WERI-Rb-1 (cell line): ENCODE data around the gene KRT6C.

Experiments
- DNase-seq: peaks from one replicate; pipeline ENCODE4 v3.0.0-alpha.2; 2020
- H3K27ac ChIP-seq: fragments of 250-450 bp; sonication (Bioruptor Pico); 2 replicates; pipeline ENCODE4 v1.5.1; 2020; ENCODE audit warnings: mild to moderate bottlenecking, moderate library complexity
- H3K27me3 ChIP-seq: fragments of 250-450 bp; sonication (Bioruptor Pico); 2 replicates; pipeline ENCODE4 v1.5.1; 2021; ENCODE audit warnings: mild to moderate bottlenecking, low read depth, moderate library complexity; ENCODE audit not compliant: insufficient read depth, severe bottlenecking
- H3K36me3 ChIP-seq: fragments of 250-450 bp; sonication (Bioruptor Pico); 2 replicates; pipeline ENCODE4 v1.5.1; 2020; ENCODE audit warnings: mild to moderate bottlenecking, moderate library complexity
- H3K4me3 ChIP-seq: 2 replicates; pipeline ENCODE4 v1.5.1; 2011; ENCODE audit warnings: low read depth, mild to moderate bottlenecking, control low read depth, low read length
- H3K9me3 ChIP-seq: fragments of 250-450 bp; sonication (Bioruptor Pico); 2 replicates; pipeline ENCODE4 v1.5.1; 2021; ENCODE audit warnings: mild to moderate bottlenecking, moderate library complexity; ENCODE audit not compliant: severe bottlenecking
- CTCF ChIP-seq: IDR thresholded peaks from 2 replicates; pipeline ENCODE4 v1.5.1; 2011; ENCODE audit warnings: low read depth, mild to moderate bottlenecking, control low read depth, inconsistent platforms, low read length

KRT6C gene

GRCh38 chr12:52444647-52445595 is 28.7 kb downstream of the KRT6C start:
- DNase-seq = no peak
- no peak for TF ChIP-seq CTCF
- no peaks in the 10 kb centered on the region for H3K9me3 ChIP-seq
- no peak overlapping the region for H3K27ac ChIP-seq
- H3K36me3 ChIP-seq = no peaks in the 10 kb centered on the region
- peaks cover 84% of the 10 kb centered on the region for H3K27me3 ChIP-seq
- no peak overlapping the region for H3K4me3 ChIP-seq

- peaks cover 93% of the 10 kb centered on the region for H3K27me3 ChIP-seq
- H3K9me3 ChIP-seq = no peaks in the 10 kb centered on the region
- H3K4me3 ChIP-seq = no peak overlapping the region
- no peak overlapping the region for H3K27ac ChIP-seq
- no peak for TF ChIP-seq CTCF
- H3K36me3 ChIP-seq = no peaks in the 10 kb centered on the region
- no peak for DNase-seq
Measured at GRCh38 chr12:52443966-52444365, 29.6 kb downstream of the KRT6C start.

- H3K36me3 ChIP-seq = no peaks in the 10 kb centered on the region
- no peak for DNase-seq
Measured at GRCh38 chr12:52442600-52443061, 31.0 kb downstream of the KRT6C start.

GRCh38 chr12:52441320-52441911 is 32.2 kb downstream of the KRT6C start:
- no peak overlapping the region for H3K27ac ChIP-seq
- TF ChIP-seq CTCF = no peak
- H3K4me3 ChIP-seq = no peak overlapping the region
- no peaks in the 10 kb centered on the region for H3K36me3 ChIP-seq
- peaks cover 95% of the 10 kb centered on the region for H3K27me3 ChIP-seq
- no peak for DNase-seq
- no peaks in the 10 kb centered on the region for H3K9me3 ChIP-seq

More at GRCh38 chr12:52442600-52443061, 31.0 kb downstream of the KRT6C start:
- Histone ChIP-seq H3K4me3 (no peak overlapping the region), H3K27ac (no peak overlapping the region), H3K27me3 (peaks cover 94% of the 10 kb centered on the region), H3K9me3 (no peaks in the 10 kb centered on the region)
- TF ChIP-seq CTCF = no peak

GRCh38 chr12:52440821-52441319 is 32.7 kb downstream of the KRT6C start:
- no peak for TF ChIP-seq CTCF
- no peaks in the 10 kb centered on the region for H3K9me3 ChIP-seq
- H3K27me3 ChIP-seq = peaks cover 95% of the 10 kb centered on the region
- H3K4me3 ChIP-seq = no peak overlapping the region
- DNase-seq = no peak
- no peak overlapping the region for H3K27ac ChIP-seq
- H3K36me3 ChIP-seq = no peaks in the 10 kb centered on the region
